Keratinocyte (primary cell): ENCODE data around the gene KRTAP1-1.

ENCODE experiments used
- CTCF ChIP-seq, 3 experiments: IDR thresholded peaks in 1 of 3; conservative IDR thresholded peaks in 1 of 3; optimal IDR thresholded peaks in 1 of 3; 2 replicates in 2 of 3; 3 replicates in 1 of 3; pipeline versions ENCODE3 to v1.5.1; 2011; ENCODE audit warnings: low read length in 3 of 3, mild to moderate bottlenecking in 3 of 3, moderate library complexity in 2 of 3, control low read depth in 1 of 3, inconsistent platforms in 1 of 3; ENCODE audit not compliant: insufficient read depth in 2 of 3; ENCODE audit errors: extremely low read depth in 1 of 3
- EZH2 ChIP-seq: IDR thresholded peaks from one replicate; pipeline ENCODE4 v1.6.1; 2012; ENCODE audit warnings: inconsistent platforms, mild to moderate bottlenecking, low read length, moderate library complexity

- no peak for TF ChIP-seq CTCF (optimal IDR thresholded peaks at IDR 0.05 in 1 of 3, IDR thresholded peaks at IDR 0.05 in 1 of 3, conservative IDR thresholded peaks at IDR 0.05 in 1 of 3; ENCODE audit: extremely low read depth in 1 of 3, insufficient read depth in 2 of 3, low read length in 3 of 3)
- no peak for TF ChIP-seq EZH2
These were observed 39.5 kb downstream of the KRTAP1-1 start for GRCh38 chr17:41001795-41002194.
